HepG2 (cell line): ENCODE data around the gene MCC. TPM values are rescaled to one million over a fixed set of nuclear protein-coding genes. Genes with fewer than 3 reads are reported as not detected.

Experiments used
- ATAC-seq: fragments of 200-7000 bp; cut with Tn5 transposase; 3 replicates; pipeline ENCODE4 v1.9.1; 2020; ENCODE audit warnings: mild to moderate bottlenecking, moderate library complexity
- BruUV-seq: library from RNA; stranded (reverse); fragments of 400-500 nt; replicated peaks from 2 replicates; lab custom pipeline; 2021; lab: Mats Ljungman, UMichigan
- CTCF ChIA-PET: fragments of 300-600 bp; formaldehyde crosslinking; extraction: SDS; loops from one replicate; lab custom pipeline; 2021; ENCODE audit warnings: low total read pairs, inconsistent platforms, low intra/inter-chr PET ratio; lab: Yijun Ruan, JAX
- POLR2A ChIA-PET: fragments of 350-600 bp; sonication (Branson Sonifier 250); formaldehyde crosslinking; loops from one replicate; lab custom pipeline; 2020; ENCODE audit warnings: antibody characterized with exemption, inconsistent platforms; lab: Yijun Ruan, JAX
- DNase-seq: peaks from one replicate; pipeline ENCODE4 v3.0.0-alpha.2; 2015; ENCODE audit warnings: low spot score
- FAIRE-seq: peaks from 3 replicates; lab custom pipeline; 2011; peaks lifted over from hg19 to GRCh38; lab: Jason Lieb, UNC
- H2AFZ ChIP-seq: one replicate; pipeline ENCODE4 v1.6.1; 2011; ENCODE audit warnings: low read length, inconsistent platforms
- H3K27ac ChIP-seq: fragments of 300-600 bp; 3 replicates; pipeline ENCODE4 v1.8.0; 2011; ENCODE audit warnings: mixed run types, mild to moderate bottlenecking, mixed read lengths, low read length, inconsistent platforms; ENCODE audit not compliant: insufficient read depth; ENCODE audit errors: extremely low read length
- H3K27me3 ChIP-seq, 2 experiments: fragments of 200-600 bp in 1 of 2; 2 replicates in 1 of 2; 3 replicates in 1 of 2; pipeline versions ENCODE4 v1.6.0 to v1.8.0; 2011; ENCODE audit warnings: low read length in 2 of 2, mild to moderate bottlenecking in 2 of 2, moderate library complexity in 2 of 2, inconsistent platforms in 1 of 2; ENCODE audit not compliant: insufficient read depth in 2 of 2, control insufficient read depth in 1 of 2
- H3K36me3 ChIP-seq, 2 experiments: fragments of 200-600 bp in 1 of 2; replicated peaks in 1 of 2; 2 replicates in 1 of 2; 3 replicates in 1 of 2; pipeline versions ENCODE4 v1.5.1 to v1.8.0; 2011; ENCODE audit warnings: low read length in 2 of 2, inconsistent platforms in 1 of 2; ENCODE audit not compliant: insufficient read depth in 2 of 2, control insufficient read depth in 1 of 2
- H3K4me1 ChIP-seq: 2 replicates; pipeline ENCODE4 v1.5.1; 2012; ENCODE audit warnings: low read length, inconsistent platforms; ENCODE audit not compliant: insufficient read depth
- H3K4me2 ChIP-seq: 2 replicates; pipeline ENCODE4 v1.6.0; 2011; ENCODE audit warnings: low read depth, low read length, inconsistent platforms
- H3K4me3 ChIP-seq, 3 experiments: fragments of 200-600 bp in 1 of 3; sonication (generic), shearing (Covaris generic) in 1 of 3; replicated peaks in 1 of 3; 2 replicates each; pipeline ENCODE4 v1.5.1; 2011 to 2016; ENCODE audit warnings: low read length in 3 of 3, inconsistent platforms in 2 of 3, low read depth in 2 of 3, mild to moderate bottlenecking in 2 of 3, control low read depth in 1 of 3, mixed read lengths in 1 of 3; ENCODE audit not compliant: insufficient read depth in 1 of 3
- H3K79me2 ChIP-seq: one replicate; pipeline ENCODE4 v1.6.1; 2011; ENCODE audit warnings: low read length, inconsistent platforms; ENCODE audit not compliant: insufficient read depth
- H3K9ac ChIP-seq: 2 replicates; pipeline ENCODE4 v1.6.0; 2011; ENCODE audit warnings: mild to moderate bottlenecking, low read depth, low read length, inconsistent platforms; ENCODE audit not compliant: insufficient read depth
- H3K9me3 ChIP-seq: 2 replicates; pipeline ENCODE4 v1.5.1; 2012; ENCODE audit warnings: mild to moderate bottlenecking, low read length
- H4K20me1 ChIP-seq: 2 replicates; pipeline ENCODE4 v1.6.0; 2011; ENCODE audit warnings: inconsistent platforms, mild to moderate bottlenecking, low read length, moderate library complexity; ENCODE audit not compliant: insufficient read depth
- ARNTL ChIP-seq: sonication (generic); formaldehyde crosslinking; IDR thresholded peaks from 2 replicates; pipeline ENCODE4 v1.4.0; 2020; ENCODE audit warnings: mild to moderate bottlenecking, missing genetic modification reagents
- HMGXB3 ChIP-seq: sonication (generic); formaldehyde crosslinking; IDR thresholded peaks from 2 replicates; pipeline ENCODE4 v1.4.0; 2020; ENCODE audit warnings: missing genetic modification reagents, borderline replicate concordance
- KAT8 ChIP-seq: IDR thresholded peaks from 2 replicates; pipeline ENCODE4 v1.6.1; 2016; ENCODE audit warnings: missing genetic modification reagents, missing compliant biosample characterization
- NBN ChIP-seq: fragments of 450-650 bp; conservative IDR thresholded peaks from 2 replicates; pipeline ENCODE4 v1.6.1; 2017
- NFIB ChIP-seq: sonication (generic); formaldehyde crosslinking; IDR thresholded peaks from 2 replicates; pipeline ENCODE4 v1.9.0; 2021; ENCODE audit warnings: missing genetic modification reagents, mild to moderate bottlenecking, borderline replicate concordance
- NR2F6 ChIP-seq, 2 experiments: IDR thresholded peaks; 2 replicates each; pipeline ENCODE4 v1.6.1; 2016; ENCODE audit warnings: antibody characterized with exemption in 1 of 2, mild to moderate bottlenecking in 1 of 2
- PATZ1 ChIP-seq: sonication (generic); formaldehyde crosslinking; IDR thresholded peaks from 2 replicates; pipeline ENCODE4 v1.4.0; 2020; ENCODE audit warnings: missing genetic modification reagents
- POLR2G ChIP-seq: fragments of 200-400 bp; formaldehyde crosslinking; IDR thresholded peaks from 2 replicates; pipeline ENCODE4 v1.6.1; 2018; ENCODE audit warnings: mild to moderate bottlenecking, low read depth, low read length, moderate library complexity
- SALL2 ChIP-seq: sonication (generic); formaldehyde crosslinking; IDR thresholded peaks from 2 replicates; pipeline ENCODE4 v1.8.1; 2023; ENCODE audit warnings: mild to moderate bottlenecking, missing genetic modification reagents, inconsistent platforms
- TOE1 ChIP-seq: sonication (generic); formaldehyde crosslinking; IDR thresholded peaks from 2 replicates; pipeline ENCODE4 v1.4.0; 2020; ENCODE audit warnings: mild to moderate bottlenecking, missing genetic modification reagents
- TRIM24 ChIP-seq: sonication (generic); formaldehyde crosslinking; IDR thresholded peaks from 2 replicates; pipeline ENCODE4 v1.8.0; 2022; ENCODE audit warnings: mild to moderate bottlenecking, missing genetic modification reagents
- ZNF10 ChIP-seq: sonication (generic); formaldehyde crosslinking; IDR thresholded peaks from 2 replicates; pipeline ENCODE4 v1.4.0; 2020; ENCODE audit warnings: mild to moderate bottlenecking, low read depth, missing genetic modification reagents, borderline replicate concordance
- ZNF326 ChIP-seq: sonication (generic); formaldehyde crosslinking; IDR thresholded peaks from 2 replicates; pipeline ENCODE4 v1.4.0; 2020; ENCODE audit warnings: missing genetic modification reagents, borderline replicate concordance
- ZNF329 ChIP-seq: sonication (generic); formaldehyde crosslinking; IDR thresholded peaks from 2 replicates; pipeline ENCODE4 v1.9.0; 2021; ENCODE audit warnings: low read depth, mild to moderate bottlenecking, missing genetic modification reagents
- ZNF563 ChIP-seq: sonication (generic); formaldehyde crosslinking; IDR thresholded peaks from 2 replicates; pipeline ENCODE4 v1.8.0; 2022; ENCODE audit warnings: mild to moderate bottlenecking, moderate library complexity, missing genetic modification reagents
- WGBS: methylation state at CpG from one replicate; pipeline ENCODE4 v1.1.6; 2017; ENCODE audit warnings: low lambda C conversion rate; 5-methylcytosine and 5-hydroxymethylcytosine counted together
- in situ Hi-C: cut with HindIII; loops from 2 replicates; pipeline ENCODE4 v1.10.0; 2017; ENCODE audit warnings: low pct_unique_long_range_greater_than_20kb; ENCODE audit not compliant: extremely low pct_ligation_motif_present
- intact Hi-C: fragments of 100-400 bp; cut with micrococcal nuclease; formaldehyde crosslinking; loops from one replicate; pipeline ENCODE4 v1.10.0; 2022; ENCODE audit not compliant: unreplicated experiment
- polyA plus RNA-seq, 8 experiments: library from polyadenylated mRNA; depleted of rRNA in 3 of 8; stranded (reverse) in 7 of 8; unstranded in 1 of 8; fragments of >200 nt; fragmentation: Illumina TruSeq in 4 of 8; extraction: Trizol in 4 of 8; gene quantifications; 2 replicates each; pipeline versions ENCODE4 v1.2.1 to v1.2.3, GENCODE V29; 2011 to 2016; ENCODE audit warnings: low read depth in 4 of 8, missing spikeins in 1 of 8, mixed read lengths in 1 of 8; ENCODE audit not compliant: insufficient read depth in 1 of 8
- total RNA-seq, 5 experiments: library from RNA; depleted of rRNA; stranded (reverse); fragments of >200 nt; fragmentation: Illumina TruSeq; extraction: Trizol; gene quantifications; 2 replicates each; pipeline ENCODE4 v1.2.3, GENCODE V29; 2016; ENCODE audit warnings: low read depth in 1 of 5
- TF ChIP-seq, protein P1 (sequence below): sonication (generic); formaldehyde crosslinking; IDR thresholded peaks from 2 replicates; pipeline ENCODE4 v1.4.0; 2020; ENCODE audit warnings: missing genetic modification reagents
- TF ChIP-seq, protein P2 (sequence below): sonication (generic); formaldehyde crosslinking; IDR thresholded peaks from 2 replicates; pipeline ENCODE4 v1.5.0; 2020; ENCODE audit warnings: mild to moderate bottlenecking, missing genetic modification reagents, moderate library complexity

Gene MCC
- total and polyA plus RNA-seq, 2 of the 13 experiments (the other 11 are each of a cell fraction or from before 2014, with no cell fraction given) = 0.55 to 2.4 TPM

- DNase-seq (peak; percentile 7), FAIRE-seq (no peak), ATAC-seq (peak; percentile 78)
- Histone ChIP-seq H4K20me1 (no peaks in the 10 kb centered on the region), H3K79me2 (no peaks in the 10 kb centered on the region), H3K27me3 (no peaks in the 10 kb centered on the region), H3K4me3 (no peak overlapping the region), H3K4me1 (no peaks in the 10 kb centered on the region), H3K4me2 (no peak overlapping the region), H3K27ac (no peak overlapping the region), H2AFZ (no peak overlapping the region), H3K9ac (no peak overlapping the region), H3K9me3 (no peaks in the 10 kb centered on the region), H3K36me3 (no peaks in the 10 kb centered on the region)
- CTCF ChIA-PET = interaction anchor here (1.4 kb wide), 1 partner anchor 563 kb away, joined by 3 read pairs; no protein-coding TSS in a partner anchor
- in situ Hi-C loops = loop anchor here (25.0 kb wide), 1 partner anchor 469 kb away; the partner anchor contains the start of gene YTHDC2
- no TSS peak for BruUV-seq
- POLR2A ChIA-PET = no interaction called here
- intact Hi-C loops = loop anchor here (5.0 kb wide), 1 partner anchor 564 kb away; no protein-coding TSS in a partner anchor
- 81% methylated on average over 15 of the region's 16 CpGs for WGBS
- TF ChIP-seq TOE1 (CRISPR knock-in tag) (no peak), ZNF563 (CRISPR knock-in tag) (no peak), SALL2 (no peak), PATZ1 (CRISPR knock-in tag) (no peak), ZNF326 (no peak), NR2F6 (IDR thresholded peaks at IDR 0.05) (no peak), NR2F6 (CRISPR knock-in tag; IDR thresholded peaks at IDR 0.05) (no peak), TRIM24 (CRISPR knock-in tag) (no peak), ZNF329 (no peak), POLR2G (no peak), ZNF10 (CRISPR knock-in tag) (no peak), ARNTL (CRISPR knock-in tag) (no peak), HMGXB3 (no peak), KAT8 (no peak), NBN (no peak), NFIB (0 out of 2 replicates have a peak, but pooled peaks have one; percentile 67)
- TF ChIP-seq, protein P1, sequence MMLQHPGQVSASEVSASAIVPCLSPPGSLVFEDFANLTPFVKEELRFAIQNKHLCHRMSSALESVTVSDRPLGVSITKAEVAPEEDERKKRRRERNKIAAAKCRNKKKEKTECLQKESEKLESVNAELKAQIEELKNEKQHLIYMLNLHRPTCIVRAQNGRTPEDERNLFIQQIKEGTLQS (CRISPR knock-in tag) = no peak
- TF ChIP-seq, protein P2, sequence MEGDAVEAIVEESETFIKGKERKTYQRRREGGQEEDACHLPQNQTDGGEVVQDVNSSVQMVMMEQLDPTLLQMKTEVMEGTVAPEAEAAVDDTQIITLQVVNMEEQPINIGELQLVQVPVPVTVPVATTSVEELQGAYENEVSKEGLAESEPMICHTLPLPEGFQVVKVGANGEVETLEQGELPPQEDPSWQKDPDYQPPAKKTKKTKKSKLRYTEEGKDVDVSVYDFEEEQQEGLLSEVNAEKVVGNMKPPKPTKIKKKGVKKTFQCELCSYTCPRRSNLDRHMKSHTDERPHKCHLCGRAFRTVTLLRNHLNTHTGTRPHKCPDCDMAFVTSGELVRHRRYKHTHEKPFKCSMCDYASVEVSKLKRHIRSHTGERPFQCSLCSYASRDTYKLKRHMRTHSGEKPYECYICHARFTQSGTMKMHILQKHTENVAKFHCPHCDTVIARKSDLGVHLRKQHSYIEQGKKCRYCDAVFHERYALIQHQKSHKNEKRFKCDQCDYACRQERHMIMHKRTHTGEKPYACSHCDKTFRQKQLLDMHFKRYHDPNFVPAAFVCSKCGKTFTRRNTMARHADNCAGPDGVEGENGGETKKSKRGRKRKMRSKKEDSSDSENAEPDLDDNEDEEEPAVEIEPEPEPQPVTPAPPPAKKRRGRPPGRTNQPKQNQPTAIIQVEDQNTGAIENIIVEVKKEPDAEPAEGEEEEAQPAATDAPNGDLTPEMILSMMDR (CRISPR knock-in tag) = peak; percentile 77
Measured at GRCh38 chr5:113043491-113043931, 444.7 kb downstream of the MCC start.
